HFF-Myc (cell line): Measurements from ENCODE around the gene ZFHX3.

Experiments
- DNase-seq: peaks from one replicate; pipeline ENCODE4 v3.0.0-alpha.2; 2011; ENCODE audit warnings: low read depth; ENCODE audit errors: extremely low read depth
- H3K4me3 ChIP-seq: replicated peaks from 2 replicates; pipeline ENCODE4 v1.5.1; 2011; ENCODE audit warnings: low read depth, mild to moderate bottlenecking, control low read depth, low read length
- TF ChIP-seq, protein P1 (sequence below): IDR thresholded peaks from 2 replicates; pipeline ENCODE4 v1.5.1; 2012; ENCODE audit warnings: mild to moderate bottlenecking, low read depth, low read length, control low read depth; ENCODE audit errors: missing control alignments

The ZFHX3 gene

DNA sequence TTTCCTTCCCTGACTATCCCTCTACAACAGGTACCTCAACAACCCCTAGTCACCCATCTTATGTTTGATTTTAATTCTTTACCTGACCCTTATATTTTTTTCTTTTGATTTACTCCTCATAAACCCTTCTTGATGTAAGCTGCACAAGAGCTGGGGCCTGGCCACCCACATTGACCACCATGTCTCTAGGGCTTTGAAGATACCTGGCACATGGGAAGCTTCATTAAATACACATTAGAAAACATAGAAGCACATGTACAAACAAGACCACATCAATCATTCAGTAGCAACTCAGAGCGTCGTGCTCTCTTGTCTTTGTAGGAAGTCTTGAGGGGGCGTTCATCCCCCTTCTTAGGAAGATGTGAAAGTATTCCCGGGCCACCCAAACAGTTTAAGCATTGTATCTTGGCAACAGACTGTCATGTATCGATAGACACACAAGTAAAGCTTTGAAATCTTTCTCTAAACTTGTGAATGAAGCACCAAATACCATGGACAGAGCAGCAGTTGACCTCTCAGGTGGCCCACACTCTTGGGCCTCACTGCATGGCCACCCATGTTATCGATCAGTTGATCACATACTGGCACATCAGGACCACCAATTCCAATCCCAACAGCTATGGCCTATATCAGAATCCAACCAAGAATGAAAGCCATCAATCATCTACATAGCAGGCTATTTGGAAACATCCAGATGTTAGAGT is 183.6 kb downstream of the ZFHX3 start:
- no peak overlapping the region for H3K4me3 ChIP-seq
- TF ChIP-seq, protein P1, sequence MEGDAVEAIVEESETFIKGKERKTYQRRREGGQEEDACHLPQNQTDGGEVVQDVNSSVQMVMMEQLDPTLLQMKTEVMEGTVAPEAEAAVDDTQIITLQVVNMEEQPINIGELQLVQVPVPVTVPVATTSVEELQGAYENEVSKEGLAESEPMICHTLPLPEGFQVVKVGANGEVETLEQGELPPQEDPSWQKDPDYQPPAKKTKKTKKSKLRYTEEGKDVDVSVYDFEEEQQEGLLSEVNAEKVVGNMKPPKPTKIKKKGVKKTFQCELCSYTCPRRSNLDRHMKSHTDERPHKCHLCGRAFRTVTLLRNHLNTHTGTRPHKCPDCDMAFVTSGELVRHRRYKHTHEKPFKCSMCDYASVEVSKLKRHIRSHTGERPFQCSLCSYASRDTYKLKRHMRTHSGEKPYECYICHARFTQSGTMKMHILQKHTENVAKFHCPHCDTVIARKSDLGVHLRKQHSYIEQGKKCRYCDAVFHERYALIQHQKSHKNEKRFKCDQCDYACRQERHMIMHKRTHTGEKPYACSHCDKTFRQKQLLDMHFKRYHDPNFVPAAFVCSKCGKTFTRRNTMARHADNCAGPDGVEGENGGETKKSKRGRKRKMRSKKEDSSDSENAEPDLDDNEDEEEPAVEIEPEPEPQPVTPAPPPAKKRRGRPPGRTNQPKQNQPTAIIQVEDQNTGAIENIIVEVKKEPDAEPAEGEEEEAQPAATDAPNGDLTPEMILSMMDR, result no peak
- no peak for DNase-seq

- no peak for DNase-seq
- H3K4me3 ChIP-seq, result no peak overlapping the region
- TF ChIP-seq, protein P1, result no peak
Observed at GRCh38 chr16:72862090-72862489, 185.8 kb downstream of the ZFHX3 start.

DNA sequence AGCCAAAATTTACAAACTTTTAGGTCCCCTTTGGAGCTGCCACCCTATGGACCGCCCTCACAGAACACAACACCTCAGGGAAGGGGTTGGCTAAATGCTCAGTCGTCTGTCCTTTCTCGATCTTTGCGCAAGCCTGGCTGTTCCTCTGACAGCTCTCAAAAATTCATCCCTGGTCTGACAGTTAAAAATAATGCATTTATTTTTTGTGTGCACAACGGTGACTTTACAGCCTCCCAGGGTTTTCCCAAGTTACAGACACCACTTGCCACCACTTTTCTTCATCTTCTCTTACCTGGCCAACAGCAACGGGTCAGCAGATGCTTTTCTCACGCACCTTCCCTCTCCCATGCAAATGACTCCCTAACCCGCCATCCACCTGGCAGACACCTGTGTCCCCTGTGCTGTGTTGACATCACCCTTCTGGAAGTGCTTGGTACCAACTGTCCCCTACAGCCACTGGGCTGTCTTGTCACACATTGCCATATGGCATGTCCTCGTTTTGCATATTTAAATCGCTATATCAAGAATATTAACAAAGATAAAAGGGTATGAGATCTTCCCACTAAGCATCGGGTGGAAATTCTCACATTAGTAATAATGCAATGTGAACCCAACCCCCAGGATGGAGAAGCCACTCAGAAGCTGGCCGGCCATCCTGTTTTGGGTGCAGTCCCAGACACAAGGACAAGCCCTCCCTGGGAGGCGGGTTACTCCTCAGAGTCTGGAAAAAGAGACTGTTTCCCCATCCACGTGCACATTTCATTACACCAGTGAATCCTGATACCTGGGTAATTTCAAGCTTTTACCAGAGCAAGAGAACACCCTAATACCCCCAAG is 187.0 kb downstream of the ZFHX3 start:
- TF ChIP-seq, protein P1, result no peak
- no peak overlapping the region for H3K4me3 ChIP-seq
- DNase-seq, result no peak

GRCh38 chr16:72859581-72859980 is 188.3 kb downstream of the ZFHX3 start:
- DNase-seq, result no peak
- TF ChIP-seq, protein P1, result no peak
- H3K4me3 ChIP-seq, result no peak overlapping the region

DNA sequence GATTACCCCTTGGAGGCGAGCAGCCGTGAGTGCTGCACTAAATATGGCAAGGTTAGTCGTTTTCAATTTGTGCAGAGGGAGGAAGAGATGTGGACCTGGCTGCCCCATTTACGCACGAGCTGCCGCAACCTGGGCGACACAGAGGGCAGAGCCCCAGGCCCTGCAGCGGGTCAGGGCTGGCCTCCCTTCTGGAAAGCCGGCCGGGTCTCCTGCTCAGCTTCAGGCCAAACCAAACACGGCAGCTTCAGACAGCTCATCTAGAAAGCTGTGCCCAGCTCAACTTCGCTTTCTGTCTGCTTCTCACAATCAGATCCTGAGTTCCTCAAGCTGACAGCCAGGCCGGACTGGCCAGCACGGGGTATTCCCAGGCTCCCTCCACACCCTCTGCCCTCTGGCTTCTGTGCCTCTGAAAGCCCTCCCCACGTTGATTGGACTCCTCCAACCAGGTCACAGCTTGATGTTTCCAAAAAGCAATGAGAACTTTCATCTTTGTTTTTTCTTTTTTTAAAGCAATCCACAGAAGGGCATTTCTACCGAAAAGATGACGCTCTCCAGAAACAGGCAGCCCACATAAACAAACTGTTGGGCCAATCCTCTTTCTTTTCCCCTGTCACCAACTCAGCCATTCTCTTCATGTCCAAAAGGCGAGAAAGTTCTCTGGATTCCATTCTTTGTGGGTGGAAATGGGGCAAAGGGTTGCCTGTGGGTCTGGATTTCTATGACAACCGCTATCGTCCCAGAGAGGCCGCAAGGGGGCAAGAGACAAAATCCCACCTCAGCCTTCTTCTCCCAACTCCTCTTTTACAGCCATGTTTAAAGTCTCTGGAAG is 189.0 kb downstream of the ZFHX3 start:
- TF ChIP-seq, protein P1, result no peak

GRCh38 chr16:72857834-72858664 is 189.9 kb downstream of the ZFHX3 start:
- no peak for DNase-seq
- TF ChIP-seq, protein P1, result no peak
- H3K4me3 ChIP-seq, result no peak overlapping the region

More for the DNA sequence above, 189.0 kb downstream of the ZFHX3 start:
- no peak overlapping the region for H3K4me3 ChIP-seq
- DNase-seq, result no peak
